ENCODE results near the gene PANK1. TPM values are rescaled to one million over a fixed set of nuclear protein-coding genes. Genes with fewer than 3 reads are reported as not detected.

The PANK1 gene
- total RNA-seq, 4 donors from 2014 or later: 7.3 to 16.3 (median 9.0) TPM

DNA sequence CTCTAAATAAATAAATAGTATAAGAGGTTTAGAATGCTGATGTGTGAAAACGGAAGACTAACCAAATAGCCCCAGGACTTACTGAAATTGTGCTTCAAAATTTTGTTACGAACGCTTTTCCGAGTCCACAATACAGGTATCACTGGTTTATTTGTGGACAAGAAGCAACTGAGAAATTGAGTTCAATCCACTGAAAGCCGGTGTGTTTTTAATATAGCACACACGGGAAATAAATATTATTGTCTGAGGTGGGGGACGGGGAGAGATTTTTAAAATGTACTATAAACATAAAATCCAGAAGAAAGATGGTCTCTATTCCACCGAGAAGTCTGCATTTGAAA is 110.2 kb downstream of the PANK1 start:
- Histone ChIP-seq H3K4me1 (peaks cover 0 to 4% of the 10 kb centered on the region in 2 donors), H3K4me3 (peak overlapping the region; percentile 47 to 53 (median 50)), H3K9me3 (no peaks in the 10 kb centered on the region), H3K27me3 (peaks cover 30 to 39% (median 39%) of the 10 kb centered on the region in 3 donors), H3K27ac (peak overlapping the region in 2 of 4 donors; percentile 54 to 62), H3K36me3 (no peaks in the 10 kb centered on the region)
- no peak for TF ChIP-seq POLR2A (IDR thresholded peaks at IDR 0.05)
- no peak for TF ChIP-seq CTCF (IDR thresholded peaks at IDR 0.05 in 4 of 5, conservative IDR thresholded peaks at IDR 0.05 in 1 of 5)
- ATAC-seq: no peak
- no peak for DNase-seq
- in situ Hi-C loops (cut with MboI; ENCODE audit: low sequenced_read_pairs in 4 of 4) (no loop called here), intact Hi-C loops (cut with DNase I; ENCODE audit: low total_unique reads) (no loop called here)

MicroRNA genes within 50 kb of the gene (microRNA counts, 767-probe panel; counts per million panel counts)
- microRNA hsa-miR-107: 356 to 448 counts per million in 2 donors

Small RNA genes within 50 kb of the gene (microRNA-seq; reads per million reads assigned to microRNA genes)
- 356 to 387 reads per million in 2 donors for gene MIR107 (ENCODE audit: borderline replicate concordance in 2 of 2)

Other genes starting within 250 kb of the PANK1 start
- 1 to 10 TPM; 2.4 to 5.5 (median 3.3) TPM for gene IFIT5, start 230.7 kb downstream of the PANK1 start, total RNA-seq
- gene SLC16A12, start 109.6 kb downstream of the PANK1 start, total RNA-seq: 1 to 10 TPM in 3 of 4 donors, under 1 TPM in 1; 0.97 to 3.1 (median 1.4) TPM
- gene KIF20B, start 56.3 kb upstream of the PANK1 start, total RNA-seq: 1 to 10 TPM in 1 of 4 donors, under 1 TPM in 3; 0.65 to 1.0 (median 0.86) TPM

Data from gastrocnemius medialis (tissue), 4 donors.